Coronary artery (tissue), 2 donors: ENCODE results near the gene MVK.

Experiments used
- DNase-seq: peaks from one replicate; pipeline ENCODE4 v3.0.0-alpha.2; 2017; ENCODE audit warnings: low spot score
- H3K27ac ChIP-seq, 2 donors: fragments of 200-600 bp; sonication (generic); one replicate each; pipeline ENCODE4 v1.5.1; 2016 to 2019
- H3K4me3 ChIP-seq: fragments of 200-600 bp; sonication (generic); 2 replicates; pipeline ENCODE4 v1.5.1; 2016; ENCODE audit warnings: mild to moderate bottlenecking, moderate library complexity
- TF ChIP-seq, protein P1 (sequence below): fragments of 200-600 bp; sonication (generic); IDR thresholded peaks from one replicate; pipeline ENCODE4 v1.5.1; 2019; ENCODE audit warnings: antibody characterized with exemption

Gene MVK

DNA sequence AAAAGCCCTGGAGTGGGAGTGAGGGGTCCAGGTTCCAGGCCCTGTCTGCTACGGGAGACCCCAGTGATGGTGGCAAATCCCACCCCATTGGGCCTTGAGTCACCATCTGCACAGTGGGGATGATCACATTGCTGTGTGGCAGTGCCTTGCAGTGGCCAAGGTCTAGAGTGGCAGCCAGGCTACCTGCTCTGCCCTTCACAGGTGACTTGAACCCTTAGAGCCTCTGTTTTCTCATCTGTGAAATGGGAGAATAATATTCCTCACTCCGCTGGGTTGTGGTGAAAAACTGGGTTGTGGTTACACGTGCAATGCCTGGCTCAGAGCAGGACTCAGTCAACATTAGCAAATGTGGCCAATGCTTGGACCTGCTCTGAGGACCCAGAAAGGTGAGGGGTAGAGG lies 58.2 kb downstream of the MVK start:
- TF ChIP-seq, protein P1, sequence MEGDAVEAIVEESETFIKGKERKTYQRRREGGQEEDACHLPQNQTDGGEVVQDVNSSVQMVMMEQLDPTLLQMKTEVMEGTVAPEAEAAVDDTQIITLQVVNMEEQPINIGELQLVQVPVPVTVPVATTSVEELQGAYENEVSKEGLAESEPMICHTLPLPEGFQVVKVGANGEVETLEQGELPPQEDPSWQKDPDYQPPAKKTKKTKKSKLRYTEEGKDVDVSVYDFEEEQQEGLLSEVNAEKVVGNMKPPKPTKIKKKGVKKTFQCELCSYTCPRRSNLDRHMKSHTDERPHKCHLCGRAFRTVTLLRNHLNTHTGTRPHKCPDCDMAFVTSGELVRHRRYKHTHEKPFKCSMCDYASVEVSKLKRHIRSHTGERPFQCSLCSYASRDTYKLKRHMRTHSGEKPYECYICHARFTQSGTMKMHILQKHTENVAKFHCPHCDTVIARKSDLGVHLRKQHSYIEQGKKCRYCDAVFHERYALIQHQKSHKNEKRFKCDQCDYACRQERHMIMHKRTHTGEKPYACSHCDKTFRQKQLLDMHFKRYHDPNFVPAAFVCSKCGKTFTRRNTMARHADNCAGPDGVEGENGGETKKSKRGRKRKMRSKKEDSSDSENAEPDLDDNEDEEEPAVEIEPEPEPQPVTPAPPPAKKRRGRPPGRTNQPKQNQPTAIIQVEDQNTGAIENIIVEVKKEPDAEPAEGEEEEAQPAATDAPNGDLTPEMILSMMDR, result no peak
- no peak overlapping the region for H3K27ac ChIP-seq
- no peak for DNase-seq

GRCh38 chr12:109632342-109632741 lies 58.7 kb downstream of the MVK start:
- DNase-seq, result no peak
- TF ChIP-seq, protein P1, result no peak
- H3K27ac ChIP-seq, result no peak overlapping the region
- H3K4me3 ChIP-seq, result no peak overlapping the region

More for the DNA sequence above, 58.2 kb downstream of the MVK start:
- H3K4me3 ChIP-seq, result no peak overlapping the region

- TF ChIP-seq, protein P1, result no peak
- no peak overlapping the region for H3K4me3 ChIP-seq
- no peak for DNase-seq
These were observed 62.1 kb downstream of the MVK start for GRCh38 chr12:109635717-109636116.

DNA sequence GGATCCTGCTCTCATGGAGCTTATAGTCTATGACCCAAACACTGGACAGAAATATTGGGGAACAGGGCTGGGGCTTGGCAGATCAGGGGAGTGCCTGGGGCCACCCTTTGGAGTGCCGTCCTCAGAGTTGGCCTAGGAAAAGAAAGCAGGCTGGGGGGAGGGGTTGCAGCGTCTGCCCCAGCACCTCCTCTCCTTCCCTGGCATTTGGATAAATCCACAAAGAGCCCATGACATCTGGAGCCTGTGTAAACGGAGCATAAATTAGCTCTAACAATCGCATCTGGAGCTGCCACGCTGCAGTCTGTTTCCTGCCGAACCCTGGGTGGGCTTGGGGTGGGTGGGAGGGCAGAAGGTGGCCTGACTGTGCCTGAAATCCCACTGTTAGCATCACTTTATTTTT lies 63.8 kb downstream of the MVK start:
- TF ChIP-seq, protein P1, result no peak
- DNase-seq, result no peak
- no peak overlapping the region for H3K27ac ChIP-seq
- H3K4me3 ChIP-seq, result no peak overlapping the region

More at GRCh38 chr12:109635717-109636116, 62.1 kb downstream of the MVK start:
- no peak overlapping the region for H3K27ac ChIP-seq

GRCh38 chr12:109637996-109638395 lies 64.4 kb downstream of the MVK start:
- TF ChIP-seq, protein P1, result no peak
- DNase-seq, result no peak
- H3K4me3 ChIP-seq, result no peak overlapping the region
- no peak overlapping the region for H3K27ac ChIP-seq

- DNase-seq, result no peak
These were observed 65.1 kb downstream of the MVK start for GRCh38 chr12:109638735-109639134.

More at GRCh38 chr12:109638735-109639134, 65.1 kb downstream of the MVK start:
- TF ChIP-seq, protein P1, result no peak
- no peak overlapping the region for H3K4me3 ChIP-seq
- H3K27ac ChIP-seq, result no peak overlapping the region
